Smooth muscle cell of the brain vasculature (primary cell): ENCODE measurements around the gene EVA1A.
"Not testable (repeated sequence)": the region's sequence is repeated elsewhere in the genome, so short reads cannot be mapped to it uniquely, and the experiment has no call there.

ENCODE experiments used
- DNase-seq: peaks from one replicate; pipeline ENCODE4 v3.0.0-alpha.2; 2012; ENCODE audit warnings: low read depth, low spot score

The EVA1A gene

DNA sequence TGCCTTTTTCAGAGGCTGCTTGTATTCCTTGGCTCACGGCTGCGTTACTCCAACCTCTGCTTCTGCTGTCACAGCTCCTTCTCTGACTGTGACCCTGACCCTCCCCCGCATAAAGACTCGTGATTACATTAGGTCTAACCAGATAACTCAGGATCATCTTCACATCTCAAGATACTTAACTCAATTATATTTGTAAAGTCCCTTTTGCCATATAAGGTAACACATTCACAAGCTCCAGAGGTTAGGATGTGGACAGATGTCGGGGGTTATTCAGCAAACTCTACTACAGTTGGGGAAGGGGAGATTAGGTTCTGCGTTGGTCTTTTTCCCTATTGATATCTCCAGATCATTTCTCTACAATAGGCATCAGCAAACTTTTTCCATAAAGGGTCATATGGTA is 76.9 kb downstream of the EVA1A start:
- no peak for DNase-seq

DNA sequence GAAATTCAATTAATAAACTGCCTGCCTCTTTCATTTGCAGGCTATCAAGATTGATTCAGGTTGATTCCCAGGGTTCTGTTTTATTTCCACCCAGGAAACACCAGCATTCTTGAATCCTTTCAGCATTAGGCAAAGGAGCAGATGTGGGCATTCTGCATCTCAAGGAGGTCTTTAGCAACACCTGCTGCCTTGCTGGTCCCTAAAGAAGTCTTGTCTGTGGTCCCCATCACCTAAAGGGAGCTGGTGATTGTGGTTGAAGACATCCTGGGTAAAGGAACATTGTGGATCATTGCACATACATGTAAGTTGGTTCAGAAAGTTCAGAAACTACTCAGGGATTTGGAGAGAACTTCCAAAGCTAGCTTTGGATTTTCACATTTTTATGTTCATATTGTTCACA is 78.3 kb downstream of the EVA1A start:
- no peak for DNase-seq

DNA sequence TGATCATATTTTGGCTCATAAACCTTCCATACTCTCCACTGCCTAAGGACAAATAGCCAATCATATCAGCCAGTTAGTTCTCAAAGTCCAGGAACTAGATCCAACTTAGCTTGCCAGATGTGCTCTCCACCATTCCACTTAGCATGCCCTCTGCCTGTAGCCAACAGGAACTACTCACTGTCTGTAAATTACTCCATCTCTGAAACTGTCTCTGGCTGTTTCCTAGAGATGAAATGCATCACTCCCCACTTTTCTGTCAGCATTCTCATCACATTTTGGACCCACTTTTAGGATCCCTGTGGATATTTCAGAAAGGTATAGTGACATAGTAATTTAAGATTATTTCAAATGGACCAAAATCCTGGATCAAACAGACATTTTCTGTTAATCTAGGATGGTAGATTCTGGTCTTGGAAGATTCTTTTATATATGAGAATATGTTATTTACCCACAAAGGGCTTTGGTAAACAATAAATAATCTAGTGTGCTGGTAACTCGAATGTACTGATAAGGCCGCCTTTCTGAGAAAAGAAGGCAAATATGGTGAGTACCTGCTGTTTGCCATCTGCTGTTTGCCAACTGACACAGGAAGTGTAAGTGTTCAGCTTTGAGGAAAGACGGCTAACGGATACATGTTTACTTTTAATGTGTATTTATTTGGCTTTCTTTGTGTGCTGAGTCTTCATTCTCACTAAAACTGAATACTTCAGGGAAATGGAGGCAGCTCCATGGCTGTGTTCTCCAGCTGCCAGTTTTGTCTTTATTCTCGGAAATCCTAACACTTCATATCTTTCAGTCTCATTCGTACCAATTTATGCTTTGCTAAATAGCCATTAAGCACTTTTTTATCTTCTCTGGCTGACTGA is 79.5 kb downstream of the EVA1A start:
- DNase-seq: no peak

DNA sequence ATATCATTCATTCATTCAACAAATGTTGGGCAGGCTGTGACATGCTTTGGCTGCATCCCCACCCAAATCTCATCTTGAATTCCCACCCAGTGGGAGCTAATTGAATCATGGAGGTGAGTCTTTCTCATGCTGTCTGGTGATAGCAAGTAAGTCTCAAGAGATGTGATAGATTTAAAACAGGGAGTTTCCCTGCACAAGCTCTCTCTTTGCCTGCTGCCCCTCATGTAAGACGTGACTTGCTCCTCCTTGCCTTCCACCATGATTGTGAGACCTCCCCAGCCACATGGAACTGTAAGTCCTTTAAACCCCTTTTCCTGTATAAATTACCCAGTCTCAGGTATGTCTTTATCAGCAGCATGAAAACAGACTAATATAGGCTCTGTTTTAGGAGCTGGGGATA is 83.0 kb downstream of the EVA1A start:
- DNase-seq: not testable (repeated sequence)

DNA sequence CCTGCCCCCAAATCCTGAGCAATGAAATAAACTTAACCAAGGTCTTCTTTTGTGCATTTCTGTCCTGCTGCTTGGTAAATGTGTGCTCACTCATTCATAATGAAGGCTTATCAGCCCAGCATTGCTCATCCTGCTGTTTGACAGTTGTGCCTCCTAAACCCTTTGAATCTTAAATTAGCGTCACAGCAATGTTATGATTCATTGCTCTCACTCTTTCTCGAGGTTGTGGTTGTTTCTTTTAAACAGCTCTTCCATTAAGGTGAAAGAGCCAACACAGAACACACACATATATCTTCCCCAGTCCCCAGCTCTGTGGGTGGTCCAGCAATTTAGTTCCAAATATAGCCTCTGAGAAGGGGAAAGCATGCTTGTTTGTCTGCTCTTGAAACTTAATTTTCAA is 84.0 kb downstream of the EVA1A start:
- no peak for DNase-seq

DNA sequence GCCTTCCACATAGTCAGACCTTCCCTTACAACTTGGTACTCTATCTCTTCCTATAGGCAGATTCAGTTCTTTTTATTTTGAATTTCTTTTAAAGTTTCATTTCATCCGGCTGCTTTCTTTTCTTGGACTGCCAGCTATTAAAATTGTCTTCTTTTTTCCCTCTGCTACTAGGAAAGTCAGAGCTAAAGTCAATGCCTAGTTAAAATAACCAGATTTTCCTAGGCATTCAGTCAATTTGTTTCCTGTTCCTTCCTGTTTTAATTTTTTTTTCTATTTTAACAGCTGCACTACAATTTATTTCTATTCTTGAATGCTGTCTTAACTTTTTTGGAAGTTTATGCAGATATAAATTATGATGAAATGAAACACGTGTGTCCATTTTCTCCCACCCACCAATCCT is 84.8 kb downstream of the EVA1A start:
- DNase-seq: no peak

DNA sequence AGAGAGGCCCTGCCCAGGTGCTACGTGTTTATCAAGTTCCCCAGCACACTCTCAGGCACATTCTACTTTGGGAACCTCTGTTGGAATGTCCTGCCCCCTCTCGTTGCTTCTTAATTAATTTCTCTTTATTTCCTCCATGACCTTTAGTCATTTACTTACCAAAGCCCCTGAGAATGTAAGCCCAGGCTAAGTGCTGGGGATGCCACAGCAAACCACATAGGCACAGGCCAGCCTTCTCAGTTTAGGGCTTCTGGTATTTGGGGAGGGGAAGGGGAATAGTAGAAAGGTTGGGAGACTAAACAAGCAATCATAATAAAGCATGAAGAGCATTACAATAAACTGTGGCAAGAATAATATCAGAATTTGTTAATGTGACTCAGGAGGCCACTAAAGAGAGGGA is 85.7 kb downstream of the EVA1A start:
- DNase-seq: no peak

DNA sequence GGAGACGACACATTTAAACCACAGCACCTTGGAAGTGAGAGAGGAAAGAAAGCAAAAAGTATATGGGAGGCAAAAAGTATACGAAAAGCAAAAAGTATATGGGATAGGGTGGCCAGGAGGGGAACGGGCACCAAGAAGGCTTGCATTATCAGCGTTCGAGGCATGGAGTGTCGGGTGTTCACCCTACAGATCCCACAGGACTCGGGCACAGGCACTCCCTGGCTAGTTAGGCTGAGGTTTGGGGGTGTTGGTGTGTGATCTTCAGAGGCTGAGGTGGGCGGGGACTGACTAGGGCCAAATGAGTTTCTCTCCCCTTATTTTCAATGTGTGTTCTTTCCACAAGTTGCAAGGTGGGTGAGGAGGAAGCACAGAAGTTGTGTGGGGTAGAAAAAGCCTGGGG is 86.6 kb downstream of the EVA1A start:
- no peak for DNase-seq

DNA sequence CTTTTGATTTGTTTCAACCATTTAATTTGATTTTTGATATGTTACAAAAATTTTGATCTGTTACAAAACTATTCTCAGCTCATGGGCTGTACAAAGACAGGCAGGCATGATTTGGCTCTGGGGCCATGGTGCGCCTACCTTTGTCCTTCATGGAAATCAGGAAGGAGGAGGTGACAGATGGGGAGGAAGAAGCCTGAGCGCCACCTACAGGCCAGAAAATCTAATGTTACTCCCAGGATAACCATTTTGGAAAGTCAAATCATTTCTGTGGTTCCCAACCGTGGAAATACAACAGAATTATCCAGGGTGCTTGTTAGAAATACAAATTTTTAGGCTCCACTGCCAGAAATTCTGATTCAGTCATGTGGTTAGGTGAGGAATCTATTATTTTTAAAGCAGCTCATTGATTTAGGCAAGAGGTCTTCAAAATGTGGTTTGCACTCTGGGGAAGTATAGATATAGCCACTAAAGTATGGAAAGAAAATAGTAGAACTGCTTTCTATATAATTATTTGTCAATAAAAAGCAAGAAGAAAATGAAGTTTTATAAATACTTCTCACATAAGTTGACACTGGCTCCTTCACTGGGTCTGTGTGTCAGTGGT is 93.9 kb downstream of the EVA1A start:
- no peak for DNase-seq

DNA sequence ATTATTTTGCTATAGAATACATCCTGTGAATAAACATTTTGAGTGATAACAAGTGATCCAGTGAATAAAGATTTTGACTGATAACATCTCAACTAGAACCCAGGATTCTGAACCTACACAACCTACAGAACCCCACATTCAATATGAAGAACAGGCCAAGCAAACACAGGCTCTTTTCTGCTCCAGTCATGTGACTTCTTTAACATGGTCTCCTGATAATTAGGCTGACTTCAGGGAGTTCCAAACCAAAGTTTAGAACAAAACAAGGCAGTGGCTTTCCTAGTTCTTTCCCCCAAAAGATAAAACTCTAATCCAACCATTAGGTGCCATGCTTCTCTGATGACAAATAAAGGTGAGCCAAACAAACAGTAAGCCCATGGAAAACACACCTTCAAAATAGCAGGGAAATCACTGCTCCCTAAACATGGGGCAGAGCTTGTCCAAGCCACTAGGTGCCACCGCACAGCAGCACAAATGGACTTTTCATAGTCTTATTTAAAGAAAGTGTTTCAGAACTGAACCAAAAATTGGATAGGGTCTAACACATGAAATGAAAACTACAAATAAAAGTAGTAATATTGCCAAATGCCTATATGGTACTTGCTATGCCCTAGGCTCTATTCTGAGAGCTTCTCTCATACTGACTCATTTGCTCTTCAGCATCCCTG is 95.3 kb downstream of the EVA1A start:
- peak; percentile 10 for DNase-seq

DNA sequence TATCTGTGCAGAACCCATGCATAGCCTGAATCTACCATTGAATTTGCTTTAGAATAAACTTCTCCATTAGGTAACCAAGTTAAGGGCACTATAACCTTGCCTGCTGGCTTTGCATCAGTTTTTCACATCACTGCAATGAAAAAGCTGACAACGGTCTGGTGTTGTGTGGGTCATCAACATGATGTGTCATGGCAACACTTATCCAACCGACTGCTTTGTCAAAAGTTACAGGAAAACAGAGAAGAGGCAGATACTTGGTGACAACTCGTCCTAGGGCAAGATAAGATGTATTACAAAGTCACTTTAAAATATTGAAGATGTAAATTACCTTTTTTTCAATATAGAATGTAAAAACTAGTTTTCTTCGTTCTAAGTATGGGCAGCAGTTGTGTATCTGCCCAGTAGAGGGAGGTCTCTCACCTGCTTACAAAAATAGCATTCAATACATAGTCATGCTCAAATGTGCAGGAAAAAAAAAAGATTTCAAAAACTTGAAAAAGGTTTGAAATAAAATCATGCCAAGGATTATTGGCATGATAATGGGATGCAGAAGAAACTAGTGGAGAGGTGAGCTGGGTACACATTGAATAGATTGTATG is 96.3 kb downstream of the EVA1A start:
- DNase-seq: no peak

DNA sequence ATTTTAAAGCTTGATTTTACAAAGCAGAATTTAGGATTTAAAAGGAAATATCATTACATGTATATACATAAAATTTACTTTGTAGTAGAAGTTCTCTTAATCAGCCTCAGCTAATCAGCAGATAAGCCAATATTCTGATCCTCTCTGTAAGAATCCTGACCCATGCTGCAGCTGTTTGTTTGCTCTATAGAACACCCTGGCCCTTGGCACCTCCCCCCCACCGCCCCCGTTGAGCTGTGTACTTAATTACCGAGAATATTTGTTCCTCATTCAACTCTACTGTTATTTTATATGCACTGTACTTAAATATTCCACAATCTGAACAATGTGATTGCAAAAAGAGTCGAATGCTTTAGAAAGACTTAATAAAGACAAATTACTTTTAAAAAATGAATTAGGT is 98.0 kb downstream of the EVA1A start:
- no peak for DNase-seq

DNA sequence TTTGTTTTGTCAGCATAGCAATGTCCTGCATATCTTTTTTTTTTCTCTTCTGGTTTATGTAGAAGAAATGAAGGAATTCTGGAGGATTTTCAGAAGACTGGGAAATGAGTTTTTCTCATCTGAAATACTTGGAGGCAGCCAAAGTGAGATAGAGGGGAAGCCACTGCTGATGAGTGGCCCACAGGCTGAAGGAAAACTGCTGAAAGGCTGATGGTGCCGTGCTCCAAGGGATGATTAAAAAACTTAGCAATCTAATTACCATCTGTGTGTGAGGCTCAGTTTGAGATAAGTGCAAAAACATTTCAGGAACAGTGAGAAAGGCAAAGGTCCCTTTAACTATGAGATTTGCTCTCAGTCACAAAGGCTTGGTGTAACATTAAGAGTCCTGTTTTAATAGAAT is 98.5 kb downstream of the EVA1A start:
- DNase-seq: no peak

DNA sequence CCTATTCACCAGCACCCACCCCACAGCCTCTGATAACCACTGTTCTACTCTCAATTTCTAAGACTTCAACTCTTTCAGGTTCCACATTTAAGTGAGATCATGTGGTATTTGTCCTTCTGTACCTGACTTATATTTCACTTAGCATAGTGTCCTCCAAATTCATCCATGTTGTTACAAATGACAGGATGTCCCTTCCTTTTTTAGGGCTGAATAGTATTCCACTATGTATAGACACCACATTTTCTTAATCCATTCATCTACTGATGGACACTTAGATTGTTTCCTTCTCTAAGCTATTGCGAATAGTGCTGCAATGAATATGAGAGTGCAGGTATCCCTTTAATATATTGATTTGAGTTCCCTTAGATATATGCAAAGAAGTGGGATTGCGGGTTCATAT is 100.1 kb downstream of the EVA1A start:
- no peak for DNase-seq

DNA sequence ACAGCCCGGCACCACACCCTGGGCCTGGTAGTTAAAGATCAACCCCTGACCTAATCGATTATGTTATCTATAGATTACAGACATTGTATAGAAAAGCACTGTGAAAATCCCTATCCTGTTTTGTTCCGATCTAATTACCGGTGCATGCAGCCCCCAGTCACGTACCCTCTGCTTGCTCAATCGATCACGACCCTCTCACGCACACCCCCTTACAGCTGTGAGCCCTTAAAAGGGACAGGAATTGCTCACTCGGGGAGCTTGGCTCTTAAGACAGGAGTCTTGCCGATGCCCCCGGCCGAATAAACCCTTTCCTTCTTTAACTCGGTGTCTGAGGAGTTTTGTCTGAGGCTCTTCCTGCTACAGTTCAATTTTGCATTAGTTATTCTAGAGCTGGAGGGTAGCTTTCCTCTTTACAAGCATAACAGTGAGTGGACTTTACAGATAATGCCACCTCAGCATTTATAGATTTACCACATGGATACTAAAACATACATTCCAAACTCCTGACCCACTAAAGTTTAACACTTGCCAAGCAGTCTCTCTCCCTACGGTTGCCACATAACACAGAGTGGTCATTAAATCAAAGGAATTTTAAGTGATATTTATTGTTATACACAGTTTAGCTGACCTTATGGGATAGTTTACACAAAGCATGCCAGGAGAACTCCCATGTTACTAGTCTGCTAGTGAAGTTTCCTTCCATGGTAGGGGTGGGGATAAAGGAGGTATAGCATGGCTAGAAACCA is 101.0 kb downstream of the EVA1A start:
- DNase-seq: no peak

DNA sequence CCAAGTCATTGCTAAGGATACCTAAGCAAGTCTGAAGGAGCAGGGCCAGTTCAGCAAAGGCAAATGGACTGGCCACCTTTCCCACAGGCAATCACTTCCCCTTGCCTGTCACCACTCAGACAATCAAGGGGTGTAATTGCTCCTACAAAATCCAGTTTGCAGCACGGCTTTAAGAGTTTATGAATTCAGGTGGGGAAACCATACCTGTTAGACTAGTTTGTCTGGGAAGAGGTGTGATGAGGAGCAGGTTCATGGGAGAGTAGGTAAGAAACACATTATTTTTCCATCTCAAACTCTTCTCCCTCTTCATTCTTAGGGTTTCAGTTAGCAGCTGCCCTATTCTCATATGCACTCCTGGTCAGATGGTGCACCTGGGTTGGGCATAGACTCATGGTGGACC is 102.5 kb downstream of the EVA1A start:
- DNase-seq: no peak

DNA sequence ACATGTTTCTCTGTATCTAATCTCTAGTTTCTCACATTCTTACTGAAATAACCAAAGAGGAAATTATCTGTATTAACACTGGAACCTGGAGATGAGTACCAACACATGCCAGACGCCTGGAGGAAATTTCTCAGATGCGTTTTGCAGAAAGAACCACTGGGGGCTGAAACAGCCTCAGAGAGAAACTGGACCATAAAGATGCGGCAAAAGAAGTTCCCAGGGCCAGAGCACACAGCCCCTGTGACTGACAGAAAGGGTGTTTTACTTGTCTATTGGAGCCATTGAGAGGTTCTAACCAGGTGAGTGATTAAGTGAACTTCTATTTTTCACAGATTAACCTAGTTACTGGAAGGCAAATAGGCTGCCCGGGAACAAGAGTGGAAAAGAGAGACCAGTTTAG is 103.9 kb downstream of the EVA1A start:
- DNase-seq: no peak

DNA sequence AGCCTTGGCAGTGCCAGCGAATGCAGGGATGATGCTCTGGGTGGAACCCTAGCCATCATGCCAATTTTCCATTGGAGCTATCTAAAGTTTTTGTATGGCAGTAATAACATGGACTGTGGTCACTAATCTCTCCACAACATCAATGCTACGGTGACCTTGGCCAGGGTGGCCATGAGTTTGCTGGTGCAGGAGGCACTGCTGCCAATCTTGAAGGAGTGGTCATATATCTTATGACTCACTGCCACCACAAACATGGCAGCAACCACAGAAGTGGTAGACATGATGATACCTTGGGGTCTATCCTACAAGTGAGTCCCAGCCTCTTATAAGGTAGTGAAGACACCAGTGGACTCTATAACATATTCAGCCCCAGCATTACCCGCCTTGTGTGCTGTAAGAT is 104.6 kb downstream of the EVA1A start:
- DNase-seq: no peak

DNA sequence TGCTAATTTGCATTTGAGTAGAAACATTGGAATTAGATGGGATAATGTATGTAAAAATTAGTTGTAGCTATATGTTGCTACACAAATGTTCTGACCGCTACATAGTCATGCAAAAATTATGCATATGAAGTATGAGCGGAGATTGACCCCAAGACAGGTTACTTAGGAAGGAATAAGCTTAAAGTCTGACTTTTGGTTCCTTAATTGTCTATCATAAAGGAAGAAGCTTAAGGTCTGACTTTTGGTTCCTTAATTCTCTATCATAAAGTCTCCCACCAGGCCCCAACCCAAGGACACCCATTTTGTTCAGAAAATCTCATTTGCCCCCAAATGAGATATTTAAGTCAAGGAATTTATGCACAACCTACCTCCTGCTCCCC is 106.5 kb downstream of the EVA1A start:
- no peak for DNase-seq

DNA sequence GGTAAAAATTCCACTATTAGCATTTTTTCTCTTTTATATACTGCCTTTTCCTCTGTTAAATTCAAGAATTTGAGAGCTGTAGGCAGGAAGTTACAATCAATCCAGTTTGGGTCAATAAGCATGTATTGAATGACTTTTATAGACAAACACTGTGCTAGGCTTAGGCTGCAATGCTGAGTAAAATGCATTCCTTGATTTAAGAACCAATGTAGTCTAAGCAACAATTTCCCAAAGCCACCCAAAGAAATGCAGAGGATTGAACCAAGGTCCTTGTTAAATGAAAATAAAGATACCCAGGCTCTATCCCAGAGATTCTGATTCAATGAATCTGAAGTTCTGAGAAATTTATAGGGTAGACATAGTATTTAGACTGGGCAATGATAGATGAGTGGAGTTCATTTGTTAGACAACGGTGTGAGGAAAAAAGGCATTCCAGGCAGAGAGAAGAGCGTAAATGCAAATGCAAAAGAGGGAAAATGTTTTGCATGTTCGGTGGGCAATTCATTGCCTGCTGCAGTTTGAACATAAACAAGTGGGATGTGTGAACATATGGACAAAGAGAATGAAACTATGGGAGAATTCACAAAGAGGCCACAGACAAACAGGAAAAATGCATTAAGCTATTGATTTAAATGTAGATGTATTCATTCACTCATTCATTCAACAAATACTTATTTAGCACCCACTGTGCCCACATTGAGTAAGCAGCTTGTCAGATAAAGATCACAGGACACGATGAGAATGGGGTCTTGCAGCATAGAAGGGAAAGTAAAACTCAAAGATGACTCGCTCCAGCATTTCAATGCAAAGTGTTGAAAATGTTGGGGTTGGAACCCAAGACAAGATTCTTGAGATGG is 107.1 kb downstream of the EVA1A start:
- no peak for DNase-seq

DNA sequence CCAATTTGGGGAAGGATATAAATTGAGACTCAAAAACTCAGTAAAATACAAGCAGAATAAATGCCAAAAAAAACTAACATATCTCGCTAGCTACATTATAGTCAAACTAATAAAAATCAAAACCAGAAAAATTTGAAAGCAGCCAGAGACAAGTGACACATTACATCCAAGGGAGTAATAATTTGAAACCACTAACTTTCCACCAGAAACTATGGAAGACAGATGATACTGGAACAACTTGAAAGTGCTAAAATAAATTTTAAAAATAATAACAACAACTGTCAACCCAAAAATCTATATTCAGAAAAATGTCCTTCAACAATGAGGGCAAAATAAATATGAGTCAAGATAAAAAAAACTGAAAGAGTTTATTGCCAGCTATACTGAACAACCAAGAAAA is 110.7 kb downstream of the EVA1A start:
- DNase-seq: no peak
